NCI-H1105 (cell line): ENCODE results near the gene MTHFD2L.
A peak's percentile ranks its signal among the peaks of the same experiment; 100 is the strongest.
"Not testable (repeated sequence)": the region's sequence is repeated elsewhere in the genome, so short reads cannot be mapped to it uniquely, and the experiment has no call there.

Experiments
- DNase-seq: peaks from one replicate; lab custom pipeline; 2025; lab: John Stamatoyannopoulos, UW

Gene MTHFD2L

DNA sequence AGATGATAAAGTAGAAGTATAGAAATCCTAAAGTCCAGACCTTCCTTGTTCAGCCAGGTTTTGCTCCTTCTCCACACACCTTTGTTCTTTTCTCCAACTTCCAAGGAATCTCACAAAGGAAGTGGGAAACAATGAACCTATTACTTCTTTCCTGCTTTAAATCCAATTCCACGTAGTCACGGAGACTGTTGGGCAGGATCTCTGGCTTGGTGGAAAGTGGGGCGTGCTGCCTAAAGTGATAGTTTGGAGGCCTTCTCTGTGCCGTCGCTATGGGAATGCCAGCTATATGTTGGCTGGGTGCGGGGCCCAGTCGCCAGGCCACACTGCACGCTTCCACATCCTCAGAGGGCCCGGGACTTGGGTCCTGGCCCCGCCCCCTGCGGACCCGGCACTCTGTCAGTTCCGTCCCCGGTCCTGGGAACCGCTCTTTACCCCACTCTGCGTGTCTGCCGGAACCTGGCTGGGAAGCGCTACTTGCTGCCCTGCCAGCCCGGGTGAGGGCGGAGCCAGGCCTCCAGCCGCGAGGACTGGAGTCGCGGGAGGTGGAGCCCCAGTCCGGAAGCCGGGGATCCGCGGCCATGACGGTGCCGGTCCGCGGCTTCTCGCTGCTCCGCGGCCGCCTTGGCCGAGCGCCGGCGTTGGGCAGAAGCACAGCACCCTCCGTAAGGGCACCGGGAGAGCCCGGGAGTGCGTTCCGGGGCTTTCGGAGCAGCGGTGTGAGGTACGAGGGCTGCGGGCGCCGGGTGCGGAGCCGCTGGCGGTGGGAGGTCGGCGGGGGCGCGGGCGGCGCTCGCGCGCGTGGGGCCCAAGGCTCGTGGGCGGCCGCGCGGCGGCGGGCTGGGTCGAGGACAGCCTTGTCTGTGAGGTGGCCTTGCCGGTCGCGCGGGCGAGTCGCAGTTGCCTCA lies at the start of gene MTHFD2L:
Gene MTHFD2L, plus strand, starts transcription at position 558 of the 905 bp plus-strand sequence. Its CDS starts 21 bp downstream, at position 579.
- DNase-seq: peak; percentile 72

DNA sequence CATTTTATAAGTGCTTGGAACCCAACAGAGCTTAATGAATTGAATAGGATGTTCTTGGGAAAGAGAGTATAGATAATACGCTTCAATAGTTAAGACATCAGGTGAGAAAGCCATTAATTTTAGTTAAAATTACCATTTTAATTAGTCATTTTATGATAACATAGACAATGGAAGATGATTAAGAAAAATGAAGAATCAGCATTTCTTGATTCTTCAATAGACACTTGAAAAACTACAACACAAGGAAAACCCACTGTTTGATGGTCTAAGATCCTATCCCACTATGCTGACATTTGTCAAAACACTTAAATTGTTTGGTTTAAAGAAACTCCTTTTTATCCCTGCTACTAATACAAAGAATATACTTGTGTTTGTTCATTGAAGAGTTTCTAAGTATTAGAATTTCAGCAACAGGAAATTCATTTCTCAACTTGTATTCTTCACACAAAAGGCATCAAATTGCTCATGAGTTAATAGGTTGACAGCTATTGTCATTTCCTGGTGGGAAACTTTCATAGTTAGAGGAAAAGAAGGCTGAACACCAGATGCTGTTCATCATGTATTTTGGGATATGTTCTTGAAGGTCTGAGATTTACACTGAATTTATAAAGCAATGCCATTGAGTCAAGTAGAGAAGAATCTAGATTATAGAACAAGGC lies 49.3 kb upstream of the MTHFD2L start:
- no peak for DNase-seq

DNA sequence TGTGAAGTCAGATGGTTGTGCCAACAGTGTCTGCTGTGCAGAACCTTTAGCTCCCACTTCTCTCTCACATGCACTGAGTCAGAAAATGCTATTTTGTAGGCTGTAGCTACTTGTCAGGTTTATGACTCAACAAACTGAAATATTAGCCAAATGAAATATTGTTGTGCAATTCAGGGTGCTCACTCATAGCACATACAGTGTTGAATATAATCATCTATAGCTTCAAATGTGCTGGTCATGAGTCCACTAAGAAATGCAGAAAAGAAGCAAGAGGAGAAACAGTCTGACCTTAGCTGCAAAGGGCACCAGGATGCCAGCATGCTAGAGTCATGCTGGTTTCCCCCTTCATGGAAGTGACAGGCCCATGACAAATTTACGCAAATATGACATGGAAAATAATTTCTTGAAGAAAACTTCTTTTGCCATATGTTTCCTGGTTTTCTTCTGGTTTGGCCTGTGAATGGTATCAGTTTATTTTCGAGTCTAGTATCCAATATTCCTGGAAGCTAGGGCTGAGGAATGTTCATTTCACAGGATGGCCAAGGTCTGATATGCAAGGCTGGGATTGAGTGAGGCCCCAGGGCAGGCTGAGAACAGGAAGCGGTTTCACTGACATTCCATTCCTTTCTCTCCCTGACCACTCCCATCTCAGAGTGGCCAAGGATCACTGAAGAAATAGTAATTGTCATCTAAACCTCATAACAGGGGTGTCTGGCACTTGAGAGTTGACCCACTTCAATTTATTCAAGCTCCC lies 48.6 kb upstream of the MTHFD2L start:
- no peak for DNase-seq

DNA sequence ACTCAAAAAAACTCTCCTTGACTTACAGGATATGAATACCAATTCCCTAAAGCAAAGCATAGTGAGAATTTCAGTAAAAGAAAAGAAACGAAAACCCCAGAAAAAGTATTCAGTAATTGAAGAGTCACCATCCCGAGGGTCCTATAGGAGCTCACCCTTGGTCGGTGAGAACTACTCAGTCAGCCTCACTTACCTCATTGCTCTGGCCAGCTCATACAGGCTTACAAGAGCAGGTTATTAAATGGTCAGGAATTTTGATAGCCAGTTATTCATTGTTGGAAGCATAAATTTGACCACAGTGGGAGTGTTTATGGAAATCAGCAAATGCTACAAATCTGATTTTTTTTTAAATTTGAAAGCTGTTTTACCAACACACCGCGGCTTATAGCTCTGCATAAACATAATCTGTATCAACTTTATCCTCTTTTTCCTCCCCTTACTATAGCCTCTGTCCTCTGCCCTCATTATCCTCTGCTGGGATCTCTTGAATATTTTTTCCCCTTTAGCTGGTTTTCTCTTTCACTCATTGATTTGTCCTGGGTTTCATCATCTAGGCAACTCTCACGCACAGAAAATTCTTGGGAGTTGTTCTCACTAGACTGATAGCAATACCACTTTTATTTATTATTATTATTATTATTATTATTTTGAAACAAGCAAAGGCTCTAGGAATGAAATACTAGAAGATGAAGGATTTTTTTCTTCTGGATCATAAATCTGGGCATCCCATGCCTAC lies 47.9 kb upstream of the MTHFD2L start:
- no peak for DNase-seq

DNA sequence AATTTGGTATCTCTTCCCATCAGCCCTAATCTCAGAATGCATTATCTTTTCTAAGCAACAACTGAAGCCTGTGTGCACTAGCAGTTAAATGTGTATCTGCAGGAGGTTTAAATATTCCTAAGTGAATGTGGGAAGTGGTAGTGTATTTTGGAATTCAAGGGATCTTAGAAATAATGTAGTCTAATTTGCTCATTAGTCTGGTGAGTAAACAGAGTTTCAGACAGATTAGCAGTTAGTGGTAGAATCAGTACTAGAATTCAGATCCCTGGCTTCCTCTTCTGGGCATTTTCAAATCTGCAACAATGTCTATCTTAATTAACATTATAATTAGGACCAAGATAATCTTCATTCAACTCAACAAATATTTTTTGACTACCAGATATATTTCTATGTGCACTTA lies 47.2 kb upstream of the MTHFD2L start:
- DNase-seq: no peak

DNA sequence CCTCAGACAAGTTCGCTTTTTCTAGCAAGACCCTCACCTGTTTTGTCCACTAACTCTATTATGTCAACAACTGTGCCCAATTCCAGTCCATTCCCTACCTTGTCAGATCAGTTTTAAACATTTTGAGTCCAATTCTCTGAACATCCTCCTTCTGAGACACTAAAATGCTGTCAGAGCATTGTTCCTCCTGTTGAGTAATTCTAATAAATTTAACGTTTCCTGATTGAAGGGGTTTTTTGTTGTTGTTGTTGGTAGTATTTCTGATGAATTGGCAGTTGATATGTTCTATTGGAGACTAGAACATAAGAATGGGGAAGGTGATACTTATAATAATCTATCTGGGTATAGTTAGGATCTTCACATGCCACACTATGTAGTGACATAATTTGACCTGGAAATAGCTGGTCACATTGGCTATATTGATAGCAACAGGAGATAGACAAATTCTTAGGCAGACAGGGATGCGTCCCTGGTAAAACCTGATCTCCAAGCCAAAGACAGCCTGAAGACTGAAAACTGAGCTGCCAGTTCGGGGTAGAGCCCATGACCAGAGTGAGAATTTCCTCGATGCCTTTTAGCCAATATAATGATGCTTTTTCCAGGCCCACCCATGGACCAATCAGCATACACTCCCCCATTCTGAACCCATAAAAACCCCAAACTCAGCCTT lies 46.5 kb upstream of the MTHFD2L start:
- DNase-seq: no peak

DNA sequence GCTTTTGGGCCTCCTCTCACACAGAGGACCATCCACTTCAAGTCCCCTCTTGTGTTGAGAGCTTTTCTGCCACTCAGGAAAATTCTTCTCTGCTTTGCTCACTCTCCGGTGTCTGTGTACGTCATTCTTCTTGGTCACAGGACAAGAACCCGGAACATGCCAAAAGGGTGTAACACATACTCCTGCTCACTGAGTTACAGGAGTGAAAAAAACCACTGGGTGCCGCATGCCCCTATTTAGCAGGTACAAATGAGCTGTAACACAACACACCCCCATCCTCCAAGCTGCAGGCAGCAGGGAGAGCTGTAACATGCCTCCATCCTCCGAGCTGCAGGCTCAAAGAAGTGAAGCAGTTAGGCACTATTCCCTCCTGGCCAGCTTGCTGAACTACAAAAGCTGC lies 45.9 kb upstream of the MTHFD2L start:
- no peak for DNase-seq

DNA sequence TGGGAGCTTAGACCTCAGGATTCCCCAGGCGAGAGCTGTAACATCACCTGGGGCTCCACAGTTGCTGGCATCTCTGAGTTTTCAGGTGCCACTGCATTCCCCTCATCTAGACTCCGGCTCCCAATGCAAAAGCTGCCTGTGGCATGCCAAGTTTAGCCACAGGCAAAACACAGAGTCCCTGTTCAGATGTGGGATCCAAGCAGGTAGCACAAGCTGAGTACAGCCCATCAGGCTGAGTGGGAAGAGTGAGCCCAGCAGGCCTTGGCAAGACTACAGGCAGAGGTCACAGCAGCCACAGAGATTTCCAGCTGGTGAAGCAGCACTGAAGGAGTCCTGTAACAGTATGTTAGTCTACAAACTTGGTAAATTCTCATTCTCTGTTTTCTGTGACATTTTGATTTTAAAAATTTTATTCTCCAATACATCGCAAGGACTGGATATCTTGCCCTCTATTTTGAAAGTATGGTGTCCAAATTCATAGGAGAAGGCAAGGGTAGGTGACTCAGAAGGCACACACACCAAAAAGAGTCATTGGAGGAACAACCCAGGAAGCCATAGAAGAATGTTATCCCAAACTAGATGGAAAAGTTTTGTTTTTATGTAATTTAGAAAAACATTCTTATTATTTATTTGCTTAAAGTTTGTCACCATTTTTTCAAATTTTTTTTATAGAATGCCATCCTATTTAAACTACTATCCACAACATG lies 45.4 kb upstream of the MTHFD2L start:
- DNase-seq: no peak

DNA sequence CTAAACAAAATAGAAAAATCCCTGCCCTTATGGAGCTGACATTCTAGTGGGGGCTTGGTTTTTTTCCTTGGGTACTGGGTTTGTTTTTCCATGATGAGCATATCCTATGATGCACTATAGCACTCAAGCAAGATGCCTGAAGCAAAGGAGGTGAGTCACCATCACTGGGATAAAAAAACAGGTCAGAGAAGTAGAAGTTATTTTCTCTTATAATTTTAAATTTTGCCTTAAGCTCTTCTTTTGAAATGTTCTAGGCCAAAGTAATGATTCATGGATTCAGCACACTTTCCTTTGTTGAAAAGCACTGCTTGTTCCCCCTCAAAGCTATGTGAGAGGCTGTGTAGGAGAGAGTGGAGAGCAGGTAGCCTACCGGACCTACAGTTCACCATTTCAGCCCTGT lies 43.7 kb upstream of the MTHFD2L start:
- no peak for DNase-seq

DNA sequence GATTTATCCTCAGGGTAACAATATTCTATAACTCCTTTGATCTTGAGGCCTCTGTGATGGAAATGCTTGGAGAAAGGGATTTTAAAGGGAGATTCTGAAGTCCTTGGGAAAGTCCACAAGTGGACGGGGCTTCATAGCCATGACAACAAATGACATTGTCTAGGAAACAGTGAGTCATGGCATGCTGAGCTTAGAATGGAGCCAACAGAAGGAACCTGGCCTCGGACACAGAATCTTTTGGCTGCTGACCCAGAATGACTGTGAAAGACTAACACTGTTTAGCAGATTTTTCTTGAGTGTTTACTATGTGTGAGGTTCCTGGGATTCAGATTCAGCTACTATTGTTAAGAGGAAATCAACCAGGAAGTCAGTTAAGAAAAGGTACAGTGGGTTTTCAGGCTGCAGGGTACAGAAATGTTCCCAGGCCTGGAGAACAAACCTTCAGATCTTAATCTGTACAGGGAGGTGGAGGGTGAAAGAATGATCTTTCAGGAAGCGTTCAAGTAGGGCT lies 40.8 kb upstream of the MTHFD2L start:
- no peak for DNase-seq

DNA sequence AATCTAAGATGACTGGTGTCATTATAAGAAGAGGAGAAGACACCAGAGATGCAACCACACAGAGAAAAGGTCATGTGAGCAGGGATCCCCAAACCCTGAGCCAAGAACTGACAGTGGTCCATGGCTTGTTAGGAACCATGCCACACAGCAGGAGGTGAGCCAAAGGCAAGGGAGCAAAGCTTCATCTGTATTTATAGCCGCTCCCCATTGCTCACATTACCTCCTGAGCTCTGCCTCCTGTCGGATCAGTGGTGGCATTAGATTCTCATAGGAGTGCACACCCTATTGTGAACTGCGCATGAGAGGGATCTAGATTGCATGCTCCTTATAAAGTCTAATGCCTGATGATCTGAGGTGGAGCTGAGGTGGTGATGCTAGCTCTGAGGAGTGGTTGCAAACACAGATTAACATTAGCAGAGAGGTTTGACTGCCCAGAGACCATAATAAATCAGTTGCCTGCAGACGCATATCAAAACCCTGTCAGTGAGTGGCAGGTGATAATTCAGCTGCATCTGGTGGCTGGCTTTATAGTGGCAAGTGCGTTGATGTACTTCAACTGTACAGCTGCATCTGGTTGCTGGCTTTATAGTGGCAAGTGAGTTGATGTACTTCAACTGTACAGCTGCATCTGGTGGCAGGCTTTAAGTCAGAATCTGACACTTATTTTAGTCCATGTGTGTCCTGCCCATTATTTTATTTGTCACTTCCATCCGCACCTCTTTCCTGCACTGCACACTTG lies 39.1 kb upstream of the MTHFD2L start:
- DNase-seq: no peak

DNA sequence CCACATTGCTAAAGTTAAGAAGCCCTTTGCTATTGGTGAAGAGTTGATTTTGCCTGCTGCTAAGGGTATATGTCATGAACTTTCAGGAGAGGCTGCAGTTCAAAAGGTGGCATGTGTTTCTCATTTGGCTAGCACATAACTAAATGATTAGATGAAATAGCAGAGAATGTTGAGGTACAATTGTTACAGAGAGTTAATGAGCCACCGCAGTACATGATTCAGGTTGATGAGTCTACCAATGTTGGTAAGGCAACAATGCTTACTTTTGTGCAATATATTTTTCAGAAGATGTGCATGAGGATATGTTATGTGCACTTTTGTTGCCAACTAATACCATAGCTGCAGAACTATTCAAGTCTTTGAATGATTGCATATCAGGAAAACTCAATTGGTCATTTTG lies 37.8 kb upstream of the MTHFD2L start:
- DNase-seq: no peak

DNA sequence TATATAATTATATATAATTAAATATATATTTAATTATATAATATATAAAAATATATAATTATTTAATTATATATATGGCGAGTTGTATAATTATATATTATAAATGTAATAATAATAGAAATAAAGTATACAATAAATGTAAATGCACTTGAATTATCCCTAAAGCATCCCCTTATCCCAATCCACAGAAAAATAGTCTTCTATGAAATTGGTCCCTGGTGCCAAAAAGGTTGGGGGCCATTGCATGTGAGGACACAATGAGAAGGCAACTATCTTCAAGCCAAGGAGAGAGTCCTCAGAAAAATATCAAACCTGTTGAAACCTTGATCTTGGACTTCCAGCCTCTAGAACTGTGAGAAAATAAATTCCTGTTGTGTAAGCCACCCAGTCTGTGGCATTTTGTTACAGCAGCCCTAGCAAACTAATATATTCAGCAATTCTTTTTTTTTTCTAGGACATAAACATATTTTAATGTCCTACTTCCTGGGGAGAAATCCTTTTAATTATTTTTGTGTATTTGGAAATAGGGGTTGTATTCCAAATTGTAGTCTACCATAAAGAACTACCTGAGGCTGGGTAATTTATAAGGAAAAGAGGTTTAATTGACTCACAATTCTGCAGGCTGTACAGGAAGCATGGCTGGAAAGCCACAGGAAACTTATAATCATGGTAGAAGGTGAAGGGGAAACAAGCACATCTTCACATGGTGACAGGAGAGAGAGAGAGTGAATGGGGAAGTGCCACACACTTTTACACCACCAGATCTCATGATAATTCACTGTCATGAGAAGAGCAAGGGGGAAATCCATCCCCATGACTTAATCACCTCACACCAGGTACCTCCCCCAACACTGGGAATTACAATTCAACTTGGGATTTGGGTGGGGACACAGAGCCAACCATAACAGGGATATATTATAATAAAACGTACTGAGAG lies 36.0 kb upstream of the MTHFD2L start:
- DNase-seq: no peak

DNA sequence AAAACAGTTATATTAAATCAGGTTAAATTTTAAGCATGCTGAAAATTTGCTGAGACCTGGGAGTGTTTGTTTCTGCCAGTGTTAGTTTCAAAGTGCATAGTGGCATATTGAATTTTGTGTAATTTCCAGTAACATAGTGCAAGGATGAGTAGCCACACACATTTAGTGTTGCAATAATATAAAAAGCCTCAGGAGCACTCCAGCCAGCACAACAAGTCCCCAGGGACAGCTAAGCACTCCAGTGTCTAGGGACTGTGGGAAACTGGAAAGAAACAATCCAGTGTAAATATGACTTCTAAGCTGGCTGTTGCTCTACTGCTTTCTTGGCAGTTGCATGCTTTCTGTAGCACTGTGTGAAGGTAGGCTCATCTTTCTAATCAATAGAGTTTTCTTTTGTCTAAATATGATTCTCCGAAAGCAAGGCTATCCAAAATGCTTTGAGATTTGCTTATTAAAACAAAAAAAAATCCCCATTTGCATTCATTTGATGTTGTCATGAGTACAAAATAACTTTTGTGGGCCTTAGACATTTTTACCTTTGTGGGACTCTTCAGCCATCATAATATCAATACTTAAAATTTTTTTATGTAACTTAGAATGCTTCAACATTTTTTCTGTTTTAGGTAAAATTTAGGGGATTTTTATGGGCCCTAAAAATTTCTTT lies 34.7 kb upstream of the MTHFD2L start:
- DNase-seq: peak; percentile 18

DNA sequence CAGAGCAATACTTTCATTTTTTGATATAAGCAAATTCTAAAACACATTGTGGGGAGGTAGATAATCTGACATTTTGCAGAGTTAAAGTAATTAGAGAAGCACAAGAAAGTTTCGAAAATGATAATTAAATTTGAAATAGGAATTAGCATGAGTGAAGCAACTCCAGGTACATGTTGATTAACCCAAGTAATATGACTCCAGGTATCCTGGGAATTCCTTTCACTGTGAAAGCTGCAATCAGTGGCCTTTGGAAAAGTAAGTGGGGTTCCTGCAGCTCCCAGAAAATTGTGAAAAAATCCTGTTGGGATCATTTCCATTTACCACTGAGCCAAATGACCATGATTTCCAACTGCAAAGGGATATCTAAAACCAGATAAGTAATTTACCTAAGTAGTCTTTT lies 32.9 kb upstream of the MTHFD2L start:
- no peak for DNase-seq

DNA sequence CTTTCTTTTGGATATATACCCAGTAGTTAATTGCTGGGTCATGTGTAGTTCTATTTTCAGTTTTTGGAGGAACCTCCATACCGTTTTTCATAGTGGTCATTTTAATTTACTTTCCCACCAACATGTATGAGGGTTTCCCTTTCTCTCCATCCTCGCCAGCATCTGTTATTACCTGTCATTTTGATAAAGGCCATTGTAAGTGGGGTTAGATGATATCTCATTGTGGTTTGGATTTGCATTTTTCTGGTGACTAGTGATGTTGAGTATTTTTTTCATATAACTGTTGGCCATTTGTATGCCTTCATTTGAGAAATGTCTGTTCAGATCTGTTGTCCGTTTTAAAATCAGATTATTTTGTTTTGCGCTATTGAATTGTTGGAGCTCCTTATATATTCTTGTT lies 30.2 kb upstream of the MTHFD2L start:
- DNase-seq: no peak

DNA sequence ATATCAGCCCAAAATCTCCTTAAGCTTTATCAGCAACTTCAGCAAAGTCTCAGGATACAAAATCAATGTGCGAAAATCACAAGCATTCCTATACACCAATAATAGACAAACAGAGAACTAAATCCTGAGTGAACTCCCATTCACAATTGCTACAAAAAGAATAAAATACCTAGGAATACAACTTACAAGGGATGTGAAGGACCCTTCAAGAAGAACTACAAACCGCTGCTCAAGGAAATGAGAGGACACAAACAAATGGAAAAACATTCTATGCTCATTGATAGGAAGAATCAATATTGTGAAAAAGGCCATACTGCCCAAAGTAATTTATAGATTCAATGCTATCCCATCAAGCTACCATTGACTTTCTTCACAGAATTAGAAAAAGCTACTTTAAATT lies 27.1 kb upstream of the MTHFD2L start:
- DNase-seq: not testable (repeated sequence)

DNA sequence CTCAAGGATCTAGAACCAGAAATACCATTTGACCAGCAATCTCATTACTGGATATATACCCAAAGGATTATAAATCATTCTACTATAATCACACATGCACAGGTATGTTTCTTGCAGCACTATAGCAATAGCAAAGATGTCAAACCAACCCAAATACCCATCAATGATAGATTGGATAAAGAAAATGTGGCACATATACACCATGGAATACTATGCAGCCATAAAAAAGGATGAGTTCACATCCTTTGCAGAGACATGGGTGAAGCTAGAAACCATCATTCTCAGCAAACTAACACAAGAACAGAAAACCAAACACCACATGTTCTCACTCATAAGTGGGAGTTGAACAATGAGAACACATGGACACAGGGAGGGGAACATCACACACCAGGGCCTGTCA lies 25.7 kb upstream of the MTHFD2L start:
- DNase-seq: not testable (repeated sequence)
